ENCODE data around the gene UFSP1.

UFSP1 gene

DNA sequence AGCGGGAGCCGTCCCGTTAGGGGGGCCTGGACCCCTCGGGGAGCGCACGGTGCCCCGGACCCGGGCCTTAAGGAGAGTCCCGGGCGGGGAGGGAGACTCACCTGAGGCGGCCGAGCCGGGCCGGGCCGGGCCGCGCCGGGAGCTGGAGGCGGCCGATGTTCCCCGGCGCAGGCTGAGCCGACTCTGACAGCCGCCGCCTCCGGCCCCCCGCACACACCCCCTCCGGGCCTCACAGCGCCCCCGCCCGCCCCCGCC is 6.1 kb upstream of the UFSP1 start, which contains the start of gene ACHE:
Gene ACHE (minus strand): TSS at position 188 of the 255 bp plus-strand sequence. CDS start 1,656 bp downstream, outside the sequence.
- DNase-seq: no peak

DNA sequence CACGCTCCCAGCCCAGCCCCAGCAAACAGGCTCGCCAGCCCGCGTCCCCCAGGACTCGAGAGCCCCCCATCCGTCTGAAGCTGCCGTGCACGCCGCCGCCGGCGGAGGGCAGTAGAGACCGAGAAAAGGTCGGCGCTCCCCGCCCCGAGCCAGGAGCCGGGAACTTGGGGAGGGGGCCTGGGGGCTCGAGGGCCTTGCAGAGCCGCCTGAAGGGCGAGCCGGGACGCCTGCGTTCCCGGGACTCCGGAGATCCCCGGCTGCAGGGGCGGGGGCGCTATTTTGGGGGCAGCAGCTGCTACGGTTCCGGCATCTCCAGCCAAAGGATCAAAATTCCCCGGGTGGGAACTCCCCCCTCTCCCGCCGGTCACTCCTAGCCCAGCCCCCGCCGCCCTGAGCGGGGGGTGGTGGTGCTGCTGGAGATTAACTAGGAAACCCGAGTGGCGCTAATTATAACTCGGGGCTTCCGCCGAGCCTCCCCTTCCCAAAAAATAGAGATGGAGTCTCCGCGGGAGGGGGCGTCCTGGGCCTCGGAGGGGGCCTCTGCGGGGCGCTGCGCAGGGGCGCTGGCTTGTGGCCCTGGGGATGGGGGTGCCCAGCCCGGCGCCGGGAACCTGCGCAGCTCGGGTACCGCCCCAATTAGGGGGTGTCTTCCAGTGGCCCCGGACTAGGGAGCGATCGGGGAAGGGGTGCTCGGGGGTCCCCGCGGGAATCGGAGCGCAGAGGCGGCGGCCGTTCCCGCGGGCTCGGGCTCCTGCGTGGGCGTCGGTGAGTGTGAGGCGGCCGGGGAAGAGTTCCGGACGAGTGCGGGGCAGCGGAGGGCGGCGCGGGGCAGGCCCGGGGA is 5.6 kb upstream of the UFSP1 start:
- DNase-seq: peak; percentile 69 to 74

DNA sequence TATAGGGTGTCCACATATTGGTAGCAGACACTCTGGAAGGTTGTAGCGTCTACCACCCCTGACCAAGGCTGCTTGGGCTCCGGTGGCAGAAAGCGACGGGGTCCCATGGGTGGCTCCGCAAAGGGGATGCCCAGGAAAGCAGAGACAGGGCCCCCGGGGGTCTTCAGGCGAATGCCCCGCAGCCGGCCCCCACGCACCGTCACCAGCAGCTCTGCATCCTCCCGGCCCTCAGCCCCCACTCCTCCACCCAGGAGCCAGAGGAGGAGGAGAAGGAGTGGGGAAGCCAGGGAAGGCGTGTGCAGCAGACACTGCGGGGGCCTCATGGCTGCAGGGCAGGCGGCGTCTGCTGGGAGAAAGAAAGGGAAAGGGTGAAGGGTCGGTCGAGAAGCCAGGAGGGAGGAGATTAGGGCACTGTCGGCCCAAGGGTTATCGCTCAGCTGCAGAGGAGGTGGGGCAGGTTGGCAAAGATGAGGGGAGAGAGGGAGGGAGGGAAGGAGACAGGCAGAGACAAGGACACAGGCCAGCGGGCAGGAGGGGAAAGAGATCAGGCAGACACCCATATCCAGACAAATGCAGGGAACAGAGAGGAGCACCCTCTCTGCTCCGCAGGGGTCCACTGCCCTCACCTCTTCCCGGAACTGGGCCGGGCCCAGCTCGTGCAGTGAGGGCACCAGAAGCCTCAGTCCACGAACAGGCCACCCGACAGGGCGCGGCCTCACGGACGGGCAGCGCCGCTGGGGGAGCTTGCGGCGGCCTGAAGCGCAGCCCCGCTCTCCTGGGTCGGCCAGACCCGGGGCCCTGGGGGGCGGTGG is 4.6 kb upstream of the UFSP1 start:
- DNase-seq: no peak

- no peak for DNase-seq
Observed at GRCh38 chr7:100893318-100893895, 3.9 kb upstream of the UFSP1 start.

- DNase-seq: no peak
Observed at GRCh38 chr7:100892364-100893317, 3.1 kb upstream of the UFSP1 start.

- DNase-seq: no peak
Observed at GRCh38 chr7:100891568-100892247, 2.2 kb upstream of the UFSP1 start.

DNA sequence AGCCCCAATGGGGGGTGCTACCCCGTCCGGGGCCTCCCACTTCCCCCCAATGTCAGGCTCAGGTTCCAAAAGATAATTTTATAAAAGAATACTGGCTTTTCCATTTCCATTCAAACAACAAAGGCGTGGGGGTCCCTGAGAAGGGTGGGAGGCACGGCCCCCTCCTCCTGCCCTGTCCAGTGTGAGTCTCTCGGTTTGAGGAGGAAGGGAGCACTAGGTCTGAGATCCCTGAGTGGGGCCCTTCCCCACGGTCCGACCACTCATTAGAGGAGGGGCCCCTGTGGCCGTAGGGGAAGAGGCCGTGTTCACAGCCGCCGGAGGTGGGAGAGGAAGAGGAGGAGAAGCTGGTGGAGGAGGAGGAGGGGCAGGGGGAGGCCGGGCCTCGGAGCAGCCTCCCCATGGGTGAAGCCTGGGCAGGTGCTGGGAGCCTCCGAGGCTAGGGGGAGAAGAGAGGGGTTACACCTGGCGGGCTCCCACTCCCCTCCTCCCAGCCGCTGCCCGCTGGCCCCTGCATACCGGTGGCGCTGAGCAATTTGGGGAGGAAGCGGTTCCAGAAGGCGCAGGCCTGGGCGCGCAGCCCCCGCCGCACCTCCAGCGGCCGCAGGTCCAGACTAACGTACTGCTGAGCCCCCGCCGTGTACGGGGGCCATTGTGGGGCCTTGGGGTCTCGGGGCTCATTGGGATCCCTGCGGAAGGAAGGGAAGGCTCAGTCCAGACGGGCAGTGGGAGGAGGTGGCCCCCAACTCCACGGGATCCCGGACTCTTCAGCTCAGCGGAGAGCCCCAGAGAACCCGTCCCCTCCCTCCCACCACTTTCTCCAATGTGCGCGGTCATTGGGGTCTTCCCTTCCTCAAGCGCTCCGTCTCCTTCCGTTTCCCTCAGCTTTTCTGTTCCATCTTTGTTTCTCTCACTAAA is 1.4 kb upstream of the UFSP1 start:
- DNase-seq: no peak

DNA sequence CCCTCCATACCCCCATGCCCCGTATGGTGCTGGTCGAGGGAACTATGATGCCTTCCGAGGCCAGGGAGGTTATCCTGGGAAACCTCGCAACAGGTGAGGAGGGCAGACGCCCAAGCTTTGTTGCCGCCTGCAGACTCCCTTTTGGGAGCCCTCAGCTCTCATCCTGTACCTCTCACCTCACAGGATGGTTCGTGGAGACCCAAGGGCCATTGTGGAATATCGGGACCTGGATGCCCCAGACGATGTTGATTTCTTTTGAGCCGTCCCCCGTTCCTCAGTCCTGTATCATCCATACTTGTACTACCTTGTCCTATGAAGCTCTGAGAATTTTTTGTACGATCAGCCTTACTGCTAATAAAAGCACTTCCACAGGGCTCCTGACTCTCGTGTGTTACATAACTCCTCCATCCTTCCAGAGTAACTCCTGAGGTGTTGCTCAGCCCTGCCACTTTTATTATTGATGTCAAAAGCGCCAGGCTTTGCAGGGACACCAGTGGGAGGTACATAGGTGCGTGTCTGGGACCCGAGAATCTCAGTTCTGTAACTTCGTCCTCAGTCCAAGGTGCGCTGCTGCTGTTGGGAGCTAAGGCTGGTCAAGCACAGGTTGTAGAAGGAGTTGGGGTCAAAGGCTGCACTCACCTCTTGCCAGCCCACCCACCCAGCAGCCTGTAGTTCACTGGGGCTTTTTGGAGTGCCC is 1.1 kb downstream of the UFSP1 start:
- DNase-seq: no peak

- DNase-seq: peak; percentile 48 to 65
Observed at GRCh38 chr7:100887516-100888290, 1.8 kb downstream of the UFSP1 start.

DNA sequence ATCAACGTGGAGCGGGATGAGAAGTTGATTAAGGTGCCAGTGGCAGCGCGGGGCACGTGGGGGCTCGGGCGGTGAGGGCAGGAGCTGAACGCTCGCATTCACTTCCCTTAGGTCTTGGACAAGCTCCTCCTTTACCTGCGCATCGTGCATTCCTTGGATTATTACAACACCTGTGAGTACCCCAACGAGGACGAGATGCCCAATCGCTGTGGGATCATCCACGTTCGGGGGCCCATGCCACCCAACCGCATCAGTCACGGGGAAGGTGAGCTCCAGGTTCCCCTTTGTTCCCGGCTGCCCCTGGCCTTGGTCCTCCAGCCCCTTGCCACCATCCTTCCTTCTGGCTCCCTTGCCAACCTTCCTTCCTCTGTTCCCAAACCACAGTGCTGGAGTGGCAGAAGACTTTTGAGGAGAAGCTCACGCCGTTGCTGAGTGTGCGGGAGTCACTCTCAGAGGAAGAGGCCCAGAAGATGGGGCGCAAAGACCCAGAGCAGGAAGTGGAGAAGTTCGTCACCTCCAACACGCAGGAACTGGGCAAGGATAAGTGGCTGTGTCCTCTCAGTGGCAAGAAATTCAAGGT is 2.5 kb downstream of the UFSP1 start:
- DNase-seq: no peak

DNA sequence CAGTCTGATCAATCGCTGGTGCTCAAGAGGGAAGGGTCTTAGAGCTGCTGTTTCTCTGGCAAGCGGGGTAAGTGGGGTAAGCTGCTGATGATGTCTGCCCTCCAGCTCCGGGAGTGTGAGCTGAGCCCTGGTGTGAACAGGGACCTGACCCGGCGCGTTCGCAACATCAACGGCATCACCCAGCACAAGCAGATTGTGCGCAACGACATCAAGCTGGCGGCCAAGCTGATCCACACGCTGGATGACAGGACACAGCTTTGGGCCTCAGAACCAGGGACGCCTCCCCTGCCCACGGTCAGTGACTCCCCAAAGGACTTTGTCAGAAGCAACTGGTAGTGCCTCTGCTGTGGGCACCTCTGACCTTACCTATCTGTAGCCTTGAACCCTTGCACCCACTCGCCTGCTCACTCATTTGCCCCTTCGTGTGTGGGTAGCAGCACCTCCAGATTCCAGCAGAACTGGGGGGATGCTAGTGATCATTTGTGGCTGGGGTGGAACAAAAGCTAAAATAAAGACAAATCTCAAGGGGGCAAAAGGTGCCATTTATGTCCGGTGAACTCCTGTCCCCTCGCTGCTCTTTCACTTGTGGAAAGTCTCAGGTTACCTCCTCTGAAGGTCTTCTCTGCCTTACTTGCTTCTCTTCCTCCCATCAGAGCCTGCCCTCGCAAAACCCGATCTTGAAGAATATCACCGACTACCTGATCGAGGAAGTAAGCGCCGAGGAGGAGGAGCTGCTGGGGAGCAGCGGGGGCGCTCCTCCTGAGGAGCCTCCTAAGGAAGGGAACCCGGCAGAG is 3.2 kb downstream of the UFSP1 start:
- no peak for DNase-seq

GRCh38 chr7:100885440-100886141 is 3.9 kb downstream of the UFSP1 start:
- DNase-seq: no peak

GRCh38 chr7:100884736-100885439 is 4.6 kb downstream of the UFSP1 start:
- DNase-seq: no peak

GRCh38 chr7:100882785-100883526 is 6.6 kb downstream of the UFSP1 start:
- DNase-seq: no peak

DNA sequence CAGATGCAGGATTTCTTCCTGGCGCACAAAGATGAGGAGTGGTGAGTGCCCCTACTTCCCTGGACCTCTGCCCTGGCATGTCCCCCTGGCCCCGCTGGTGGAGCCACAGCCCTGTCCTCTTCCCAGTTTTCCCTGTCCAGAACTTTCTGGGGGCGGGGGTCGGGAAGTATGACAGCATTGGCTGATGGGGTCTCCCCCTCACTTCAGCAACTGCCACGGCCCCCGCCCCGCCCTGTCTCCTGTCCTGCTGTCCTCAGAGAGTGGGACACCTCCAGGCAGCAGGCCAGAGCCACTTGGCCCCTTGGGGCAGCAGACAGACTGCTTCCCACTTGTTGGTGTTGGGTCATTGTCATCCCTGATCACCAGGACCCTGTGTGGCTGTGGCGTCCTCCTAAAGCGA is 7.3 kb downstream of the UFSP1 start:
- DNase-seq: no peak

DNA sequence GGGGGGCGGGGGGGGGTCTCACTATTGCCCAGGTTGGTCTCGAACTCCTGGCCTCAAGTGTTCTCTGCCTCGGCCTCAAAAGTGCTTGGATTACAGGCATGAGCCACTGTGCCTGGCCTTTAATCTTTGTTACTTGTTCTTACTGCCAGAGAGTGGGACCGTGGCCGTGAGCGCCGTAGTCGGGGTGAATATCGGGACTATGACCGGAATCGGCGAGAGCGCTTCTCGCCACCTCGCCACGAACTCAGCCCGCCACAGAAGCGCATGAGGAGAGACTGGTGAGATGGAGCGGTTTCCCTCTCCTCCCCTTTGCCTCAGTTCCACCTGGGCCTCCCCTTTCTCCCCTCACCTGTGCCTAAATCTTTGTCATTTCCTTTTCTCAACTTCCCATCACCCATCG is 8.4 kb downstream of the UFSP1 start:
- DNase-seq: no peak
